Gastroesophageal sphincter (tissue), 3 donors: ENCODE data around the gene MAOA.
A peak's percentile ranks its signal among the peaks of the same experiment; 100 is the strongest.

Experiments used
- EP300 ChIP-seq: sonication (generic); formaldehyde crosslinking; IDR thresholded peaks from one replicate; pipeline ENCODE4 v1.6.1; 2017; ENCODE audit warnings: antibody characterized with exemption, mild to moderate bottlenecking
- POLR2A ChIP-seq, 2 donors: fragments of 450-650 bp; IDR thresholded peaks; one replicate each; pipeline ENCODE4 v1.6.1; 2017; ENCODE audit warnings: antibody characterized with exemption in 2 of 2, mild to moderate bottlenecking in 2 of 2, moderate library complexity in 1 of 2
- POLR2AphosphoS5 ChIP-seq: sonication (generic); formaldehyde crosslinking; IDR thresholded peaks from one replicate; pipeline ENCODE4 v1.6.1; 2017; ENCODE audit warnings: antibody characterized with exemption
- TF ChIP-seq, protein P1 (sequence below), 4 experiments: fragments of 200-600 bp in 2 of 4; fragments of 450-650 bp in 2 of 4; sonication (generic) in 1 of 4; IDR thresholded peaks; one replicate each; pipeline ENCODE4 v1.5.1; 2017 to 2019; ENCODE audit warnings: antibody characterized with exemption in 4 of 4, mild to moderate bottlenecking in 2 of 4, moderate library complexity in 2 of 4

DNA sequence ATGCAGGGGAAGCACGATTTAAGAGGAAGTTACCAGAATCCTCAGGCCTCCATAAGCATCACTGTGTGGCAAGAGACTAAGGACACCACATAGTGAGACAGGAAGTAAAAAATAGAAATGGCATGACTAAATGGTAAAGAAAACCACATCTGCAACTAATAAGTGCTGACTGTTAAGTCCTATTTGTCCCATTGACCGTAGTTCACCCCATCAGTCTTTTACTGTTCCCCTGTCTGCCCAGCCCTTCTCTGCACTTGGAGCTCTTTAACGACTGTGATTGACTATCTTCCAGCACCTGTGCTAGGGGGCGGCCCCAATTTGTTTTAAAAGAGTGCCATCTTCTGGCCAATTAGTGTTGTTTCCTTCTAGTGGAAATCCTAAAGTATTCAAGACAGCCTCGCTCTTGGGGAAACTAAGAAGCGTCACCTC, 94.2 kb downstream of the MAOA start:
- TF ChIP-seq, protein P1, sequence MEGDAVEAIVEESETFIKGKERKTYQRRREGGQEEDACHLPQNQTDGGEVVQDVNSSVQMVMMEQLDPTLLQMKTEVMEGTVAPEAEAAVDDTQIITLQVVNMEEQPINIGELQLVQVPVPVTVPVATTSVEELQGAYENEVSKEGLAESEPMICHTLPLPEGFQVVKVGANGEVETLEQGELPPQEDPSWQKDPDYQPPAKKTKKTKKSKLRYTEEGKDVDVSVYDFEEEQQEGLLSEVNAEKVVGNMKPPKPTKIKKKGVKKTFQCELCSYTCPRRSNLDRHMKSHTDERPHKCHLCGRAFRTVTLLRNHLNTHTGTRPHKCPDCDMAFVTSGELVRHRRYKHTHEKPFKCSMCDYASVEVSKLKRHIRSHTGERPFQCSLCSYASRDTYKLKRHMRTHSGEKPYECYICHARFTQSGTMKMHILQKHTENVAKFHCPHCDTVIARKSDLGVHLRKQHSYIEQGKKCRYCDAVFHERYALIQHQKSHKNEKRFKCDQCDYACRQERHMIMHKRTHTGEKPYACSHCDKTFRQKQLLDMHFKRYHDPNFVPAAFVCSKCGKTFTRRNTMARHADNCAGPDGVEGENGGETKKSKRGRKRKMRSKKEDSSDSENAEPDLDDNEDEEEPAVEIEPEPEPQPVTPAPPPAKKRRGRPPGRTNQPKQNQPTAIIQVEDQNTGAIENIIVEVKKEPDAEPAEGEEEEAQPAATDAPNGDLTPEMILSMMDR (IDR thresholded peaks at IDR 0.05) = peak; percentile 36 to 62 (median 56)
- TF ChIP-seq EP300 (no peak), POLR2AphosphoS5 (peak; percentile 16), POLR2A (IDR thresholded peaks at IDR 0.05) (no peak)
